Stimulated activated CD4-positive, alpha-beta T cell treated with anti-CD3 and anti-CD28 coated beads, Interleukin-1b, Interleukin-23, amount 100 ng/mL, for 24 hours (primary cell): Measurements from ENCODE around the gene RABEPK.
"Not testable (repeated sequence)": the region's sequence is repeated elsewhere in the genome, so short reads cannot be mapped to it uniquely, and the experiment has no call there.

Source experiments
- DNase-seq, 4 experiments: peaks; one replicate each; pipeline ENCODE4 v3.0.0-alpha.2; 2020; ENCODE audit warnings: low read depth in 4 of 4, low spot score in 1 of 4

RABEPK gene

DNA sequence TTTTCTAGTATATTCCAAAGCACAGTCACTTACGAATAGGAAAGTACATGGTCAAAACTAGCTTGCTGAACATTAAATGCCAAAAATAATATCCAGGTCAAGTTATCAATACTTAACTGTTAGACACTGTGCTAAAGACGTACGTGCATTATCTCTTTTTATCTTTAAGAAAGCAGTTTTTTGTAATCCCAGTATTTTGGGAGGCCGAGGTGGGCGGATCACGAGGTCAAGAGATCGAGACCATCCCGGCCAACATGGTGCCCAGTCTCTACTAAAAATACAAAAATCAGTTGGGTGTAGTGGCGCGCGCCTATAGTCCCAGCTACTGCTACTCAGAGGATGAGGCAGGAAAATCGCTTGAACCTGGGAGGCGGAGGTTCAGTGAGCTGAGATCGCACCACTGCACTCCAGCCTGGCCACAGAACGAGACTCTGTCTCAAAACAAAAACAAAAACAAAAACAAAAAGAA lies 43.5 kb downstream of the RABEPK start:
- DNase-seq: no peak

GRCh38 chr9:125246261-125246667 lies 45.9 kb downstream of the RABEPK start:
- no peak for DNase-seq

DNA sequence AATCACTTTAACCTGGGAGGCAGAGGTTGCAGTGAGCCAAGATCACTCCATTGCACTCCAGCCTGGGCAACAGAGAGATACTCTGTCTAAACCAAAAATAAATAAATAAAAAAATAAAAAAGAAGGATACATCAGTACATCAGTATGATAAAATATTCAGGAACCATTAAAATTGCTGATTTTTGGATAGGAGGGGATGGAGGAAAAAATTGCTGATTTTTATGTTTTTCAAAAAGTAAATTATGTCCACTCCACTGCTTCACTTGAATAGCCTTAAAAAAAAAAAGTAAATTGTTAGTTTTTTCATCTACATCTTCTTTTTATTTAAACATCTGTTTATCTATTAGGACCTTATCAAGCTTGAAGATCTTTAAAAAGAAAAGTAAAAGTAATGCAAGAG lies 53.9 kb downstream of the RABEPK start:
- no peak for DNase-seq

GRCh38 chr9:125255781-125256391 lies 55.5 kb downstream of the RABEPK start:
- no peak for DNase-seq

GRCh38 chr9:125258160-125258785 lies 57.9 kb downstream of the RABEPK start:
- DNase-seq: no peak

- DNase-seq: no peak
Measured at GRCh38 chr9:125258832-125259534, 58.6 kb downstream of the RABEPK start.

DNA sequence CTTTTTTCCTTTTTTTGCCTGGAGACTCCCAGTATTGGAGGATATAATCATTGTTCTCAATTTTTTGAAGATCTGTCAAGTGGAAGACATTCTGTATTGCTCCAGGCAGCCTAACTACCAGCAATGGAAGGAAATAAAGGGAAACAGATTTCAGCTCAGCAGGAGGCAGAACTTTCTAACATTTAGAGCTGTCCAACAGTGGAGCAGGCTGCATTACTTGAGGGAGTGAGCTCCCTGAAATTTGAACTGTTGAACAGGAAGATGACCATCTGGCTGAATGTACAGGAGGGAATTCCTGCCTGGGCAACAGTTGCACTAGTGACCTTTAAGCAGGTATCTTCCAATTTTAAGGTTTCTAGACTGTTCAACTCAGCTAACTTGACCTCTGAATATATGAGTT lies 60.2 kb downstream of the RABEPK start:
- DNase-seq: no peak

DNA sequence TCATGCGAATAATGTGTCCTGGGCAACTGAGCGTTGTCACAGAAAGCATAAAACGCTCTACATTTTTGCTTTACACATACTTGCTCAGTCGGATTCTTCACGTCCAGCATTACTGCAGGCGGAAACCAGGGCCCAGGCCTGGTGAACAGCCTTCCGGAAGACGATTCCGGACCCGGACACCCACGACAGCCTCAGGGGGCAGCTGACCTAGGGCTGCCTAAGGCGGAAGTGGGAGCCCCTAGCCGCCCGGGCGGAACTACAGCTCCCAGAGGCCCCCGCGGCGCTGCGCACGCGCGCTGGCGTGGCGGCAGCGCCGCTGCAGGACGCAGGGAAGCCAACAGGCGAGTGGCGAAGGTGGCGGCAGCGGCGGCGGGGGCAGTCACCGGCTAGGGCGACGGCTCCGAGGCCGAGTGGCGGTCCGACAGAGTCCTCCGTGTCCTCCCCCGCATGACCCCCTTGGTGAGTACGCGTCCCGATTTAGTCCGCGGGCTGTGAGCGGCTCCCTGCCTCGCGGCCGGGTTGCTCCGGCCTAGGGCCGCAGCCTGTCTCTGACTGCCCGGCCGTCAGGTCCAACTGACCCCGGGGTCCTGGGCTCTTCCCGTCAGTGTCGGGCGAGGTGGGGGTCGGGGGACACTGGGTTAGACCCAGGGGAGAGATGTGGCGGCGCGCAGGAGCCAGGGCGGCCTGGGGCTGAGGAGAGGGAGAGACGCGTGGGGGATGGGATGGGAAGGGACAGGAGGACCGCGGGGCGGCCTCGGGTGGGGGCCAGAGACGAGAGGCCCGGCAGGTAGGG lies 61.4 kb downstream of the RABEPK start, which contains the start of gene GAPVD1:
Gene GAPVD1 (plus strand): TSS at position 326 of the 793 bp plus-strand sequence. CDS start 37,096 bp downstream, outside the sequence.
- peak; percentile 67 to 83 (median 77) for DNase-seq

DNA sequence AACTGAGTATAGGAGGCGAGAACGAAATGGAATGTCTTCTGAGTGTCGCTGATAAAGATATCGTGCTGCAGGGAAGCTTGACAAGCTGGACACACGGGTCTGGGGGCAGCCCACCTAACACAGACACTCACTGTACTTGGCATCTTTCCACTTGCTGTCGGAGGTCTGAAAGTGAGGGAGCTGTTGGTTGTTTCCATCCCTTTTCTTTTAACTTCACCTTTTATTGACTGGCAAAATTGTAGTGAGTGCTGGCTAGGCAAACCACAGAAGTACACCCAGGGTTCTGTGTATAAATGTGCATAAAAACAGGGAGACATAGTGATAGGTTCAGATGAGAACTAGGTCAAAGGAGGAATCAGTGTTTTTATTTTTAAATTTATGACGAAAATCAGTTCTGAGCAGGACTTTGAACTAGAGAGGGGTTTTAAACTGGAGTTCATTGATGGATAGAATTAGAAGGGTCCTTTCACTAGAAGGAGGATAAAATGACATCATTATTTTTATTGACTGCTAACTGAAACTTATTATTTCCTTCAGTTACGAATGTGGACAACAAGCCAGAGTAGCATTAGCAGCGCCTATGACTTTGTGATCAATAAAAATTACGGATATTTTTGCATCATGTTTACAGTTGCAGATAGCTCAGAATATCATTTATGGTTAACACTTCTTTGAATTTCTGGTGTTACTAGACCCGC lies 62.1 kb downstream of the RABEPK start:
- no peak for DNase-seq

DNA sequence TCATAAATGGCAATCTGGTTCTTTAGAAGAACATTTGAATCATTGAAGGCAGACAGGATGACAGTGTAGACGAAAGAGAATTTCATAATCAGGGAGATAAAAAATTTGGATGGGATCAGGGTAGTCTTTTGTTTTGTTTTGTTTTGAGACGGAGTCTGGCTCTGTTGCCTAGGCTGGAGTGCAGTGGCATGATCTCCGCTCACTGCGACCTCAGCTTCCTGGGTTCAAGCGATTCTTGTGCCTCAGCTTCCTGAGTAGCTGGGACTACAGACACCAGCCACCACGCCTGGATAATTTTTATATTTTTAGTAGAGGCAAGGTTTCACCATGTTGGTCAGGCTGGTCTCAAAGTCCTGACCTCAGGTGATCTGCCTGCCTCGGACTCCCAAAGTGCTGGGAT lies 63.7 kb downstream of the RABEPK start:
- not testable (repeated sequence) for DNase-seq

GRCh38 chr9:125268394-125269013 lies 68.2 kb downstream of the RABEPK start:
- DNase-seq: no peak

- DNase-seq: no peak
Measured at GRCh38 chr9:125269014-125269397, 68.7 kb downstream of the RABEPK start.

DNA sequence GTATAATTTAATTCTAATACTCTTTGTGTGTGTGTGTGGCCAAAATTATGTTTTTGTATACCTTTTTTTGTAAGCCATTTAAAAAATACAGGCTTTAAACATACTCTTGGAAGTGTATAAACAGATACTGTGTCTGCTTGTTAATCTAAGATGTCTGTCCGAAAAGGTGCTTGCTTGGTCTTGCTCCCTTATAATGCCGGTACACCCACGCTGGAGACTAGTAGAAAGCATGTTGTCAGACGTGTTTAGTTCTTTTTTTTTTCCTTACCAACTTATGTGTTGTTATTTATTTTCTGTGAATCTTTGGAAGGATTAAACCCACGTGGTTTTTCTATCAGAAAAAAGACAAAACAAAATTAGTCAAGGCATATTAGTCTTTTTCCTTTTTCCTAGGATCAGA lies 70.7 kb downstream of the RABEPK start:
- DNase-seq: no peak

DNA sequence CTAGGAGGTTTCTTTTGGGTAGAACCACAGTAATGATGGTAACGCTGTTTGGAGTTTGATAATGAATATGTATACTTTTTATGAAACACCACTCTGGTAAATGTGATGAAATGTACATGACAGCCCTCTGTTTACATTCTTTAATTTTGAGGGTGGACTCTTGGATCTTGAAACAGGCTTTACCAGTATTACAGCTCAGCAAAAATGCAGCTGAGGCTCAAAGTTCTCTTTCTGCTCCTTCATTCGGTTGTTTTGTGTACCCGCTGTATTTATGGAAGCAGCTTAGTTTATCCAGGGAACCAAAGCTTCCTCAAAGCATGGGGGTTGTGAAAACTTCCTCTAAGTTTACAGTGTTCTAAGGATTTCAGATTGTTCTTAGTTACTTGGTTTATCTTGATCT lies 72.4 kb downstream of the RABEPK start:
- no peak for DNase-seq

DNA sequence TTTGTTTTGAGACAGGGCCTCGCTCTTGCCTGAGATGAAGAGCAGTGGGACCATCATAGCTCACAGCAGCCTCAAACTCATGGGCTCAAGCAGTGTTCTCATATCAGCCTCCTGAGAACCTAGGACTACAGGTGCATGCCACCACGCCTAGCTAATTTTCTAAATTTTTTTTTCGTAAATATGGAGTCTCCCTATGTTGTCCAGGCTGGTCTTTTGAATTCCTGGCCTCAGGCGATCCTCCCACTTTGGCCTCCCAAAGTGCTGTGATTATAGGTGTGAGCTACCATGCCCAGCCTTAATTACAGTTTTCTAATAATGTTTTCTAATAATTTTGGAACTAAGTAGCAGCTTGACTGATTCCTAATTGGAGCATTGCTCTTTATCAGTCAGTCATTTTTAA lies 76.4 kb downstream of the RABEPK start:
- DNase-seq: no peak

DNA sequence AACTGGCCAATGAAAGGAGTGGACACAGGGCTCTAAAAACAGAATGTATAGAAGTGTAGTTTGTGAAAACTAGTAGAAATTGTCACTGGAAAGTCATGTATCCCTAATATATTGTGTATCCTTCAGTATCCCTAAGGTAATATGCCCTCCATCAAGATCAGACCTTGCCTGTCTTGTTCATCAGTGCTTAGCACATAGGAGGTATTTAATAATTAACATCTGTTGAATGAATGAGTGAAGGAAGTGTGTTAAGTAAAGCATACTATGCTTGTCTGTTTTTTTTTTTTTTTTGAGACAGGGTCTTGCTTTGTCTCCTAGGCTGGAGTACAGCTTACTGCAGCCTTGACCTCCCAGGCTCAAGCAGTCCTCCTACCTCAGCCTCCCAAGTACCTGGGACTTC lies 77.1 kb downstream of the RABEPK start:
- no peak for DNase-seq

- no peak for DNase-seq
Measured at GRCh38 chr9:125280945-125281344, 80.6 kb downstream of the RABEPK start.
